Adrenal gland (tissue), 5 donors: Measurements from ENCODE around the gene VPS37D.

Source experiments
- CTCF ChIP-seq, 6 experiments: fragments of 450-650 bp in 4 of 6; fragments of 200-600 bp in 2 of 6; sonication (generic) in 1 of 6; IDR thresholded peaks; 1 replicate in 5 of 6; 2 replicates in 1 of 6; pipeline versions ENCODE4 v1.5.1 to v1.8.0; 2016 to 2021; ENCODE audit warnings: antibody characterized with exemption in 6 of 6, mild to moderate bottlenecking in 2 of 6, moderate library complexity in 1 of 6
- POLR2A ChIP-seq, 2 donors: fragments of 450-650 bp; IDR thresholded peaks; one replicate each; pipeline ENCODE4 v1.6.1; 2017; ENCODE audit warnings: antibody characterized with exemption in 2 of 2, mild to moderate bottlenecking in 2 of 2, moderate library complexity in 1 of 2
- donor health status: DM: no; HTN: no; CAD: no.

GRCh38 chr7:73690646-73691045, 23.0 kb downstream of the VPS37D start:
- TF ChIP-seq CTCF (IDR thresholded peaks at IDR 0.05): no peak
- no peak for TF ChIP-seq POLR2A (IDR thresholded peaks at IDR 0.05)
